Measurements from ENCODE around the gene ARHGAP26. TPM values are rescaled to one million over a fixed set of nuclear protein-coding genes. Genes with fewer than 3 reads are reported as not detected.
"Not testable (repeated sequence)": the region's sequence is repeated elsewhere in the genome, so short reads cannot be mapped to it uniquely, and the experiment has no call there.

Gene ARHGAP26
- polyA plus RNA-seq, 1 donor from 2014 or later: 1.6 TPM

GRCh38 chr5:142998316-142999020 lies 228.3 kb downstream of the ARHGAP26 start:
- Mint-ChIP-seq H3K4me3 (peak overlapping the region; percentile 34 to 87 (median 78)), H3K36me3 (peaks cover 7% of the 10 kb centered on the region), H3K27me3 (no peaks in the 10 kb centered on the region), H3K9me3 (no peaks in the 10 kb centered on the region), H3K27ac (peak overlapping the region; percentile 65 to 84 (median 84)), H3K4me1 (peaks cover 34 to 44% (median 34%) of the 10 kb centered on the region in 3 donors)

GRCh38 chr5:143000551-143000950 lies 230.4 kb downstream of the ARHGAP26 start:
- peaks cover 41 to 55% (median 42%) of the 10 kb centered on the region in 3 donors for H3K4me1 Mint-ChIP-seq
- H3K27ac Mint-ChIP-seq, H3K4me3 Mint-ChIP-seq, H3K36me3 Mint-ChIP-seq, H3K27me3 Mint-ChIP-seq, H3K9me3 Mint-ChIP-seq: not testable (repeated sequence)

- Mint-ChIP-seq H3K27ac (peak overlapping the region; percentile 27 to 92 (median 86)), H3K4me3 (no peak overlapping the region), H3K4me1 (peaks cover 39 to 55% (median 41%) of the 10 kb centered on the region in 3 donors), H3K27me3 (no peaks in the 10 kb centered on the region), H3K9me3 (no peaks in the 10 kb centered on the region), H3K36me3 (no peaks in the 10 kb centered on the region)
Observed at GRCh38 chr5:143001764-143002351, 231.7 kb downstream of the ARHGAP26 start.

- Mint-ChIP-seq H3K4me3 (peak overlapping the region in 3 of 4 donors; percentile 52 to 78 (median 67)), H3K4me1 (peaks cover 37 to 54% (median 40%) of the 10 kb centered on the region in 3 donors), H3K9me3 (no peaks in the 10 kb centered on the region), H3K27me3 (no peaks in the 10 kb centered on the region), H3K27ac (peak overlapping the region; percentile 86 to 92 (median 88)), H3K36me3 (no peaks in the 10 kb centered on the region)
Observed at GRCh38 chr5:143002459-143003327, 232.5 kb downstream of the ARHGAP26 start.

GRCh38 chr5:143003328-143003636 lies 233.1 kb downstream of the ARHGAP26 start:
- peaks cover 40 to 56% (median 41%) of the 10 kb centered on the region in 3 donors for H3K4me1 Mint-ChIP-seq
- H3K27me3 Mint-ChIP-seq: no peaks in the 10 kb centered on the region
- no peaks in the 10 kb centered on the region for H3K36me3 Mint-ChIP-seq
- no peaks in the 10 kb centered on the region for H3K9me3 Mint-ChIP-seq
- H3K4me3 Mint-ChIP-seq: peak overlapping the region in 3 of 4 donors; percentile 14 to 78 (median 52)
- H3K27ac Mint-ChIP-seq: peak overlapping the region; percentile 86 to 92 (median 88)

- Mint-ChIP-seq H3K4me3 (peak overlapping the region in 2 of 4 donors; percentile 3 to 24), H3K27me3 (no peaks in the 10 kb centered on the region), H3K27ac (peak overlapping the region in 2 of 3 donors; percentile 56 to 93), H3K36me3 (no peaks in the 10 kb centered on the region), H3K9me3 (no peaks in the 10 kb centered on the region), H3K4me1 (peaks cover 40 to 54% (median 45%) of the 10 kb centered on the region in 3 donors)
Observed at GRCh38 chr5:143004361-143005145, 234.4 kb downstream of the ARHGAP26 start.

- no peaks in the 10 kb centered on the region for H3K9me3 Mint-ChIP-seq
- peaks cover 36 to 50% (median 42%) of the 10 kb centered on the region in 3 donors for H3K4me1 Mint-ChIP-seq
- peak overlapping the region in 1 of 3 donors; percentile 75 for H3K27ac Mint-ChIP-seq
- peak overlapping the region in 1 of 4 donors; percentile 40 for H3K4me3 Mint-ChIP-seq
- no peaks in the 10 kb centered on the region for H3K36me3 Mint-ChIP-seq
- no peaks in the 10 kb centered on the region for H3K27me3 Mint-ChIP-seq
Observed at GRCh38 chr5:143006501-143006900, 236.3 kb downstream of the ARHGAP26 start.

- Mint-ChIP-seq H3K4me1 (peaks cover 28 to 37% (median 28%) of the 10 kb centered on the region in 3 donors), H3K4me3 (peak overlapping the region in 1 of 4 donors; percentile 56), H3K9me3 (no peaks in the 10 kb centered on the region), H3K36me3 (no peaks in the 10 kb centered on the region), H3K27ac (no peak overlapping the region), H3K27me3 (no peaks in the 10 kb centered on the region)
Observed at GRCh38 chr5:143008032-143008431, 237.9 kb downstream of the ARHGAP26 start.

GRCh38 chr5:143008809-143009521 lies 238.8 kb downstream of the ARHGAP26 start:
- peaks cover 22 to 30% (median 23%) of the 10 kb centered on the region in 3 donors for H3K4me1 Mint-ChIP-seq
- H3K27me3 Mint-ChIP-seq: no peaks in the 10 kb centered on the region
- peak overlapping the region; percentile 50 to 97 (median 75) for H3K27ac Mint-ChIP-seq
- H3K9me3 Mint-ChIP-seq: no peaks in the 10 kb centered on the region
- peak overlapping the region in 3 of 4 donors; percentile 20 to 88 (median 31) for H3K4me3 Mint-ChIP-seq
- H3K36me3 Mint-ChIP-seq: no peaks in the 10 kb centered on the region

- Mint-ChIP-seq H3K4me3 (no peak overlapping the region), H3K27me3 (no peaks in the 10 kb centered on the region), H3K36me3 (no peaks in the 10 kb centered on the region), H3K27ac (peak overlapping the region in 2 of 3 donors; percentile 75 to 97), H3K9me3 (no peaks in the 10 kb centered on the region), H3K4me1 (peaks cover 14 to 22% (median 16%) of the 10 kb centered on the region in 3 donors)
Observed at GRCh38 chr5:143010351-143010750, 240.2 kb downstream of the ARHGAP26 start.

- Mint-ChIP-seq H3K4me1 (peaks cover 14 to 22% (median 16%) of the 10 kb centered on the region in 3 donors), H3K27ac (peak overlapping the region in 1 of 3 donors; percentile 14), H3K27me3 (no peaks in the 10 kb centered on the region), H3K9me3 (no peaks in the 10 kb centered on the region), H3K4me3 (no peak overlapping the region), H3K36me3 (no peaks in the 10 kb centered on the region)
Observed at GRCh38 chr5:143011585-143011984, 241.4 kb downstream of the ARHGAP26 start.

GRCh38 chr5:143013176-143013891 lies 243.2 kb downstream of the ARHGAP26 start:
- H3K27ac Mint-ChIP-seq: no peak overlapping the region
- peaks cover 1% of the 10 kb centered on the region for H3K36me3 Mint-ChIP-seq
- no peak overlapping the region for H3K4me3 Mint-ChIP-seq
- peaks cover 0 to 10% (median 0%) of the 10 kb centered on the region in 3 donors for H3K9me3 Mint-ChIP-seq
- H3K27me3 Mint-ChIP-seq: no peaks in the 10 kb centered on the region
- H3K4me1 Mint-ChIP-seq: peaks cover 11 to 15% (median 12%) of the 10 kb centered on the region in 3 donors

GRCh38 chr5:143014017-143014651 lies 244.0 kb downstream of the ARHGAP26 start:
- H3K4me1 Mint-ChIP-seq: peaks cover 5 to 12% (median 5%) of the 10 kb centered on the region in 3 donors
- peaks cover 0 to 10% (median 0%) of the 10 kb centered on the region in 3 donors for H3K9me3 Mint-ChIP-seq
- peak overlapping the region in 1 of 3 donors; percentile 47 for H3K27ac Mint-ChIP-seq
- H3K36me3 Mint-ChIP-seq: peaks cover 3% of the 10 kb centered on the region
- H3K4me3 Mint-ChIP-seq: no peak overlapping the region
- H3K27me3 Mint-ChIP-seq: no peaks in the 10 kb centered on the region

Measured in IgD-negative memory B cell (primary cell).